ENCODE results near the gene SYNM.

Gene SYNM

GRCh38 chr15:99086327-99086667 is 18.6 kb upstream of the SYNM start:
- DNase-seq (ENCODE audit: low spot score): no peak

- DNase-seq (ENCODE audit: low spot score): no peak
Observed at GRCh38 chr15:99087405-99087943, 17.4 kb upstream of the SYNM start.

GRCh38 chr15:99090011-99090699 is 14.7 kb upstream of the SYNM start:
- no peak for DNase-seq (ENCODE audit: low spot score)

GRCh38 chr15:99090938-99091337 is 13.9 kb upstream of the SYNM start:
- DNase-seq (ENCODE audit: low spot score): no peak

- no peak for DNase-seq (ENCODE audit: low spot score)
Observed at GRCh38 chr15:99092554-99093172, 12.2 kb upstream of the SYNM start.

- no peak for DNase-seq (ENCODE audit: low spot score)
Observed at GRCh38 chr15:99095626-99096025, 9.3 kb upstream of the SYNM start.

- DNase-seq (ENCODE audit: low spot score): no peak
Observed at GRCh38 chr15:99096173-99096893, 8.5 kb upstream of the SYNM start.

GRCh38 chr15:99096894-99097426 is 7.9 kb upstream of the SYNM start:
- DNase-seq (ENCODE audit: low spot score): no peak

GRCh38 chr15:99097441-99098410 is 7.2 kb upstream of the SYNM start:
- DNase-seq (ENCODE audit: low spot score): no peak

GRCh38 chr15:99098426-99098825 is 6.5 kb upstream of the SYNM start:
- DNase-seq (ENCODE audit: low spot score): no peak

GRCh38 chr15:99098991-99099390 is 5.9 kb upstream of the SYNM start:
- DNase-seq (ENCODE audit: low spot score): no peak

- no peak for DNase-seq (ENCODE audit: low spot score)
Observed at GRCh38 chr15:99099661-99100060, 5.2 kb upstream of the SYNM start.

GRCh38 chr15:99100245-99101173 is 4.4 kb upstream of the SYNM start:
- peak; percentile 85 for DNase-seq (ENCODE audit: low spot score)

- no peak for DNase-seq (ENCODE audit: low spot score)
Observed at GRCh38 chr15:99101501-99101900, 3.4 kb upstream of the SYNM start.

- no peak for DNase-seq (ENCODE audit: low spot score)
Observed at GRCh38 chr15:99102332-99103235, 2.3 kb upstream of the SYNM start.

GRCh38 chr15:99103279-99103678 is 1.6 kb upstream of the SYNM start:
- DNase-seq (ENCODE audit: low spot score): no peak

GRCh38 chr15:99105514-99106341 is 848 bp downstream of the SYNM start:
- DNase-seq (ENCODE audit: low spot score): peak; percentile 34

GRCh38 chr15:99106417-99107220 is 1.7 kb downstream of the SYNM start:
- no peak for DNase-seq (ENCODE audit: low spot score)
